ENCODE data around the gene HNRNPM. TPM values are rescaled to one million over a fixed set of nuclear protein-coding genes. Genes with fewer than 3 reads are reported as not detected.
A peak's percentile ranks its signal among the peaks of the same experiment; 100 is the strongest.

The HNRNPM gene
- total and polyA plus RNA-seq, 2 donors (not counting 1 experiment from before 2014, with no cell fraction given), result 137 to 221 TPM

DNA sequence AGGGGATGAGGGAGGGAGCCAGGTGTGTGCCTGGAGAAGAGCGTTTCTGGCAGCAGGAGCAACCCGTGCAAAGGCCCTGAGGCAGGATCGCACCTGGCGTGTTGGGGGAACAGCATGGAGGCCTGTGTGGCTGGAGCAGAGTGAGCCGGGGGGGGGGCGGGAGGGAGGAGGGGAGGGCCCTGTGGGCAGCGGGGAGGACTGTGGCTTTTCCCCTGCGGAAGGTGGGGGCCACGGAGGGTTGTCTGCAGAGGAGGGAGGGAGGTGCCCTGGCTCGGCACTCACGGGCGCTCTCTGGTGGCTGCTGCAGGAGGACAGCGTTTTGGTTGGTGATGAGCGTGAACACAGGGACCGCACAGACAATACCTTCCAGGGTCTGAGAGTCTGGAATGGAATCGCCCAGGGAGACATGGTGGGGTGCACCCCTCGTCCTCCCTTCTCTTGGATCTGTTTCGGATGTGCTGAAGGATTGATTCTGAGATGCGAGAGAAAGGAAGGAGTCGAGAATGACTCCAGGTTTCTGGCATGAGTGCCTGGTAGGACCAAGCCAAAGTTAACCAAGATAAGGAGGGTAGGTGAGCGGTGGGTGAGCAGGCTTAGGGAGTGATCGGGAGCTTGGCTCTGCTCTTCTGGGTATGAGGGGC, 48.1 kb upstream of the HNRNPM start:
- Histone ChIP-seq H2AFZ (ENCODE audit: insufficient read depth, low read depth, low read length, poor library complexity, severe bottlenecking) (no peak overlapping the region), H3K4me2 (replicated peaks; ENCODE audit: low read depth, low read length, poor library complexity, severe bottlenecking) (no peak overlapping the region), H3K4me1 (ENCODE audit: control insufficient read depth in 2 of 2, insufficient read depth in 2 of 2, low read length in 2 of 2) (peaks cover 1 to 5% of the 10 kb centered on the region in 2 donors), H3K79me2 (ENCODE audit: control insufficient read depth, insufficient read depth, low read length) (peaks cover 69% of the 10 kb centered on the region), H4K20me1 (ENCODE audit: control insufficient read depth, insufficient read depth, low read length, poor library complexity, severe bottlenecking) (peaks cover 85% of the 10 kb centered on the region), H3K9me3 (ENCODE audit: control extremely low read depth in 1 of 3, control insufficient read depth in 2 of 3, insufficient read depth in 1 of 3, low read length in 2 of 3) (no peaks in the 10 kb centered on the region), H3K27ac (ENCODE audit: low read length in 2 of 2) (no peak overlapping the region), H3K36me3 (replicated peaks in 1 of 2; ENCODE audit: control extremely low read depth in 1 of 2, control insufficient read depth in 1 of 2, extremely low read depth in 1 of 2, insufficient read depth in 2 of 2, low read length in 1 of 2) (peaks cover 0 to 10% of the 10 kb centered on the region in 2 experiments), H3K27me3 (replicated peaks in 1 of 4; ENCODE audit: control extremely low read depth in 1 of 4, control insufficient read depth in 3 of 4, insufficient read depth in 4 of 4, low read length in 3 of 4) (no peaks in the 10 kb centered on the region), H3K4me3 (ENCODE audit: control extremely low read depth in 1 of 5, extremely low read depth in 1 of 5, insufficient read depth in 1 of 5, low read depth in 2 of 5, low read length in 4 of 5) (no peak overlapping the region), H3K9ac (ENCODE audit: low read length) (no peak overlapping the region)
- DNase-seq (peak; percentile 53), ATAC-seq (ENCODE audit: low read depth) (peak; percentile 83)
- H3K27ac Mint-ChIP-seq, result peak overlapping the region; percentile 35
- intact Hi-C loops (cut with micrococcal nuclease), result loop anchor here (5.0 kb wide), 1 partner anchor 129 kb away; no protein-coding TSS in a partner anchor
- TF ChIP-seq, protein P1, sequence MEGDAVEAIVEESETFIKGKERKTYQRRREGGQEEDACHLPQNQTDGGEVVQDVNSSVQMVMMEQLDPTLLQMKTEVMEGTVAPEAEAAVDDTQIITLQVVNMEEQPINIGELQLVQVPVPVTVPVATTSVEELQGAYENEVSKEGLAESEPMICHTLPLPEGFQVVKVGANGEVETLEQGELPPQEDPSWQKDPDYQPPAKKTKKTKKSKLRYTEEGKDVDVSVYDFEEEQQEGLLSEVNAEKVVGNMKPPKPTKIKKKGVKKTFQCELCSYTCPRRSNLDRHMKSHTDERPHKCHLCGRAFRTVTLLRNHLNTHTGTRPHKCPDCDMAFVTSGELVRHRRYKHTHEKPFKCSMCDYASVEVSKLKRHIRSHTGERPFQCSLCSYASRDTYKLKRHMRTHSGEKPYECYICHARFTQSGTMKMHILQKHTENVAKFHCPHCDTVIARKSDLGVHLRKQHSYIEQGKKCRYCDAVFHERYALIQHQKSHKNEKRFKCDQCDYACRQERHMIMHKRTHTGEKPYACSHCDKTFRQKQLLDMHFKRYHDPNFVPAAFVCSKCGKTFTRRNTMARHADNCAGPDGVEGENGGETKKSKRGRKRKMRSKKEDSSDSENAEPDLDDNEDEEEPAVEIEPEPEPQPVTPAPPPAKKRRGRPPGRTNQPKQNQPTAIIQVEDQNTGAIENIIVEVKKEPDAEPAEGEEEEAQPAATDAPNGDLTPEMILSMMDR (IDR thresholded peaks at IDR 0.05), result peak; percentile 54
- TF ChIP-seq EZH2 (IDR thresholded peaks at IDR 0.05; ENCODE audit: borderline replicate concordance, insufficient read depth, low read depth, low read length, poor library complexity, severe bottlenecking), result no peak
- no peaks in the 10 kb centered on the region for H3K9me3 Mint-ChIP-seq (ENCODE audit: insufficient read depth)
- peaks cover 26% of the 10 kb centered on the region for H3K4me1 Mint-ChIP-seq
- no peak overlapping the region for H3K4me3 Mint-ChIP-seq
- 68% methylated on average over 18 of the region's 22 CpGs for WGBS (ENCODE audit: insufficient coverage)
- H3K27me3 Mint-ChIP-seq, result no peaks in the 10 kb centered on the region
- ChIA-PET POLR2A (no interaction called here), CTCF (interaction anchor here (0.9 kb wide), 1 partner anchor 43 kb away, joined by 4 read pairs; no protein-coding TSS in a partner anchor)

DNA sequence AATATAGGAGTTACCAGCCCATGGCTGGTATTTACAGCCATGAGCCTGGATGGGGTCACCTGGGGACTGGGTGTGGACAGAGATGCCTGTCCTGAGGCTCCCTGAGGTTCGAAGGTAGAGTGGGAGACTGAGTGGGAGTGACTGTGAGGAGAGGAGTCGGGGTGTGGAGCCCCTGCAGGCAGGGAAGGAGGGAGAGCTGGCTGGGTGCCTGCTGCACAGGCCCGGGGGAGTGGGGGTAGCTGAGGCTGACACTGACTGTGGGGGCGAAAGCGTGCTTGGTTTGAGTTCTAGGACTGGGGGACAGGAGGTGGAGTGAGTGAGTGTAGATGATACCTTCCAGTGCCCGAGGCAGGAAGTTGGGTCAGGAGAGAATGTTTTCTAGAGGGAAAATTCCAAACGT, 47.5 kb upstream of the HNRNPM start:
- peaks cover 20% of the 10 kb centered on the region for H3K4me1 Mint-ChIP-seq
- ChIA-PET POLR2A (no interaction called here), CTCF (interaction anchor here (0.9 kb wide), 1 partner anchor 43 kb away, joined by 4 read pairs; no protein-coding TSS in a partner anchor)
- no peak overlapping the region for H3K4me3 Mint-ChIP-seq
- Histone ChIP-seq H3K27ac (ENCODE audit: low read length in 2 of 2) (no peak overlapping the region), H3K4me1 (ENCODE audit: control insufficient read depth in 2 of 2, insufficient read depth in 2 of 2, low read length in 2 of 2) (no peaks in the 10 kb centered on the region), H2AFZ (ENCODE audit: insufficient read depth, low read depth, low read length, poor library complexity, severe bottlenecking) (no peak overlapping the region), H3K27me3 (replicated peaks in 1 of 4; ENCODE audit: control extremely low read depth in 1 of 4, control insufficient read depth in 3 of 4, insufficient read depth in 4 of 4, low read length in 3 of 4) (no peaks in the 10 kb centered on the region), H3K4me3 (ENCODE audit: control extremely low read depth in 1 of 5, extremely low read depth in 1 of 5, insufficient read depth in 1 of 5, low read depth in 2 of 5, low read length in 4 of 5) (no peak overlapping the region), H4K20me1 (ENCODE audit: control insufficient read depth, insufficient read depth, low read length, poor library complexity, severe bottlenecking) (peaks cover 85% of the 10 kb centered on the region), H3K36me3 (replicated peaks in 1 of 2; ENCODE audit: control extremely low read depth in 1 of 2, control insufficient read depth in 1 of 2, extremely low read depth in 1 of 2, insufficient read depth in 2 of 2, low read length in 1 of 2) (peaks cover 0 to 16% of the 10 kb centered on the region in 2 experiments), H3K9me3 (ENCODE audit: control extremely low read depth in 1 of 3, control insufficient read depth in 2 of 3, insufficient read depth in 1 of 3, low read length in 2 of 3) (no peaks in the 10 kb centered on the region), H3K9ac (ENCODE audit: low read length) (no peak overlapping the region), H3K4me2 (replicated peaks; ENCODE audit: low read depth, low read length, poor library complexity, severe bottlenecking) (no peak overlapping the region), H3K79me2 (ENCODE audit: control insufficient read depth, insufficient read depth, low read length) (peaks cover 63% of the 10 kb centered on the region)
- H3K27ac Mint-ChIP-seq, result peak overlapping the region; percentile 59
- H3K9me3 Mint-ChIP-seq (ENCODE audit: insufficient read depth), result no peaks in the 10 kb centered on the region
- intact Hi-C loops (cut with micrococcal nuclease), result loop anchor here (5.0 kb wide), 1 partner anchor 130 kb away; no protein-coding TSS in a partner anchor
- no peak for ATAC-seq (ENCODE audit: low read depth)
- no peak for DNase-seq
- 92% methylated on average over 7 of the region's 7 CpGs for WGBS (ENCODE audit: insufficient coverage)
- TF ChIP-seq, protein P1 (IDR thresholded peaks at IDR 0.05), result no peak
- TF ChIP-seq EZH2 (IDR thresholded peaks at IDR 0.05; ENCODE audit: borderline replicate concordance, insufficient read depth, low read depth, low read length, poor library complexity, severe bottlenecking), result no peak
- H3K27me3 Mint-ChIP-seq, result no peaks in the 10 kb centered on the region

Data from B cell (primary cell).